ENCODE data around the gene DCLK2.

The DCLK2 gene

GRCh38 chr4:150056569-150056968, 21.7 kb upstream of the DCLK2 start:
- Histone ChIP-seq H3K9me3 (ENCODE audit: low read length) (no peaks in the 10 kb centered on the region; the same call in 1 of the 2 replicates), H3K36me3 (ENCODE audit: insufficient read depth, low read length) (no peaks in the 10 kb centered on the region), H3K9me2 (ENCODE audit: low read depth, low read length) (no peaks in the 10 kb centered on the region), H4K20me1 (ENCODE audit: insufficient read depth, low read length) (no peaks in the 10 kb centered on the region), H3K4me1 (ENCODE audit: insufficient read depth, low read length, severe bottlenecking) (no peaks in the 10 kb centered on the region), H3K27ac (ENCODE audit: low read depth, low read length, poor library complexity, severe bottlenecking) (no peak overlapping the region), H3K4me2 (ENCODE audit: low read length) (no peak overlapping the region), H3K9ac (ENCODE audit: low read length) (no peak overlapping the region), H2AFZ (ENCODE audit: low read length) (no peak overlapping the region), H3F3A (ENCODE audit: insufficient read depth, low read length) (no peaks in the 10 kb centered on the region), H3K27me3 (ENCODE audit: insufficient read depth, low read length) (no peaks in the 10 kb centered on the region), H3K79me2 (ENCODE audit: insufficient read depth, low read length) (no peaks in the 10 kb centered on the region), H3K4me3 (ENCODE audit: low read depth, low read length, poor library complexity, severe bottlenecking) (no peak overlapping the region)
- TF ChIP-seq CTCF (IDR thresholded peaks at IDR 0.05; ENCODE audit: low read length): no peak
- TF ChIP-seq EZH2 (IDR thresholded peaks at IDR 0.05; ENCODE audit: borderline replicate concordance, low read length): no peak

GRCh38 chr4:150061086-150061776, 17.0 kb upstream of the DCLK2 start:
- H3K9ac ChIP-seq (ENCODE audit: low read length): no peak overlapping the region
- TF ChIP-seq CTCF (IDR thresholded peaks at IDR 0.05; ENCODE audit: low read length): no peak
- no peak for TF ChIP-seq EZH2 (IDR thresholded peaks at IDR 0.05; ENCODE audit: borderline replicate concordance, low read length)
- H3K4me2 ChIP-seq (ENCODE audit: low read length): no peak overlapping the region

GRCh38 chr4:150063128-150063527, 15.1 kb upstream of the DCLK2 start:
- Histone ChIP-seq H3K27ac (ENCODE audit: low read depth, low read length, poor library complexity, severe bottlenecking) (no peak overlapping the region), H3K27me3 (ENCODE audit: insufficient read depth, low read length) (peaks cover 4% of the 10 kb centered on the region; the same call in 1 of the 2 replicates), H3K36me3 (ENCODE audit: insufficient read depth, low read length) (no peaks in the 10 kb centered on the region), H3F3A (ENCODE audit: insufficient read depth, low read length) (no peaks in the 10 kb centered on the region), H3K4me2 (ENCODE audit: low read length) (no peak overlapping the region), H3K9ac (ENCODE audit: low read length) (no peak overlapping the region), H3K9me2 (ENCODE audit: low read depth, low read length) (no peaks in the 10 kb centered on the region), H3K79me2 (ENCODE audit: insufficient read depth, low read length) (no peaks in the 10 kb centered on the region), H4K20me1 (ENCODE audit: insufficient read depth, low read length) (no peaks in the 10 kb centered on the region), H3K4me1 (ENCODE audit: insufficient read depth, low read length, severe bottlenecking) (no peaks in the 10 kb centered on the region), H2AFZ (ENCODE audit: low read length) (no peak overlapping the region), H3K4me3 (ENCODE audit: low read depth, low read length, poor library complexity, severe bottlenecking) (no peak overlapping the region), H3K9me3 (ENCODE audit: low read length) (no peaks in the 10 kb centered on the region)
- no peak for TF ChIP-seq EZH2 (IDR thresholded peaks at IDR 0.05; ENCODE audit: borderline replicate concordance, low read length)
- no peak for TF ChIP-seq CTCF (IDR thresholded peaks at IDR 0.05; ENCODE audit: low read length)

More at GRCh38 chr4:150061086-150061776, 17.0 kb upstream of the DCLK2 start:
- no peak overlapping the region for H2AFZ ChIP-seq (ENCODE audit: low read length)
- peaks cover 4% of the 10 kb centered on the region; the same call in 1 of the 2 replicates for H3K27me3 ChIP-seq (ENCODE audit: insufficient read depth, low read length)
- H3K9me2 ChIP-seq (ENCODE audit: low read depth, low read length): no peaks in the 10 kb centered on the region
- H3K79me2 ChIP-seq (ENCODE audit: insufficient read depth, low read length): no peaks in the 10 kb centered on the region
- H4K20me1 ChIP-seq (ENCODE audit: insufficient read depth, low read length): no peaks in the 10 kb centered on the region
- no peaks in the 10 kb centered on the region for H3K36me3 ChIP-seq (ENCODE audit: insufficient read depth, low read length)
- no peaks in the 10 kb centered on the region for H3F3A ChIP-seq (ENCODE audit: insufficient read depth, low read length)
- H3K4me1 ChIP-seq (ENCODE audit: insufficient read depth, low read length, severe bottlenecking): no peaks in the 10 kb centered on the region
- no peaks in the 10 kb centered on the region for H3K9me3 ChIP-seq (ENCODE audit: low read length)
- H3K4me3 ChIP-seq (ENCODE audit: low read depth, low read length, poor library complexity, severe bottlenecking): no peak overlapping the region
- no peak overlapping the region for H3K27ac ChIP-seq (ENCODE audit: low read depth, low read length, poor library complexity, severe bottlenecking)

Measured in OCI-LY1 (cell line).